Lower lobe of right lung (tissue), 2 donors: ENCODE measurements around the gene CUEDC1. TPM values are rescaled to one million over a fixed set of nuclear protein-coding genes. Genes with fewer than 3 reads are reported as not detected.

Experiments used
- ATAC-seq, 2 donors: fragments of 200-7000 bp; cut with Tn5 transposase; one replicate each; pipeline ENCODE4 v1.9.1; 2020 to 2022; ENCODE audit warnings: mild to moderate bottlenecking in 2 of 2, moderate library complexity in 2 of 2
- DNase-seq: peaks from one replicate; pipeline ENCODE4 v3.0.0-alpha.2; 2020
- H3K27ac ChIP-seq: fragments of 200-600 bp; one replicate; pipeline ENCODE4 v1.8.0; 2022
- H3K27me3 ChIP-seq: fragments of 200-600 bp; one replicate; pipeline ENCODE4 v1.8.0; 2022; ENCODE audit warnings: low read depth
- H3K36me3 ChIP-seq: fragments of 200-600 bp; one replicate; pipeline ENCODE4 v1.8.0; 2022; ENCODE audit warnings: mild to moderate bottlenecking
- H3K4me1 ChIP-seq: fragments of 200-600 bp; one replicate; pipeline ENCODE4 v1.8.0; 2022
- H3K4me3 ChIP-seq: fragments of 200-600 bp; one replicate; pipeline ENCODE4 v1.8.0; 2022; ENCODE audit warnings: mild to moderate bottlenecking
- H3K9me3 ChIP-seq: fragments of 200-600 bp; one replicate; pipeline ENCODE4 v1.8.0; 2022
- CTCF ChIP-seq: fragments of 200-600 bp; IDR thresholded peaks from one replicate; pipeline ENCODE4 v1.8.0; 2022; ENCODE audit warnings: antibody characterized with exemption, mild to moderate bottlenecking
- intact Hi-C: fragments of 100-400 bp; cut with DNase I; formaldehyde crosslinking; loops from one replicate; pipeline ENCODE4 v1.11.0; 2022
- total RNA-seq: library from RNA; stranded (reverse); fragmentation: NEBNext Ultra II Directional; extraction: Animal tissue kit (Norgen Biotek cat#: 25700); gene quantifications from one replicate; pipeline ENCODE4 v1.2.1, GENCODE V29; 2021
- donor health status: DM: no; HTN: yes; CAD: no; lungs with severe emphysema.

Gene CUEDC1
- total RNA-seq, 1 donor from 2014 or later: 42.8 TPM

GRCh38 chr17:57872536-57872935 is 82.7 kb downstream of the CUEDC1 start:
- peaks cover 59% of the 10 kb centered on the region for H3K36me3 ChIP-seq
- H3K4me3 ChIP-seq: no peak overlapping the region
- no peaks in the 10 kb centered on the region for H3K9me3 ChIP-seq
- DNase-seq (no peak), ATAC-seq (no peak)
- TF ChIP-seq CTCF: no peak
- intact Hi-C loops: no loop called here
- peaks cover 58% of the 10 kb centered on the region for H3K4me1 ChIP-seq
- H3K27ac ChIP-seq: no peak overlapping the region
- H3K27me3 ChIP-seq: no peaks in the 10 kb centered on the region

- ATAC-seq (no peak), DNase-seq (no peak)
- Histone ChIP-seq H3K4me3 (no peak overlapping the region), H3K36me3 (peaks cover 55% of the 10 kb centered on the region), H3K27ac (no peak overlapping the region), H3K27me3 (no peaks in the 10 kb centered on the region), H3K9me3 (no peaks in the 10 kb centered on the region), H3K4me1 (peaks cover 58% of the 10 kb centered on the region)
- TF ChIP-seq CTCF: no peak
- intact Hi-C loops: no loop called here
Observed at GRCh38 chr17:57871863-57872262, 83.3 kb downstream of the CUEDC1 start.

GRCh38 chr17:57871155-57871554 is 84.1 kb downstream of the CUEDC1 start:
- DNase-seq (no peak), ATAC-seq (no peak)
- H3K27ac ChIP-seq: no peak overlapping the region
- no peaks in the 10 kb centered on the region for H3K27me3 ChIP-seq
- H3K4me3 ChIP-seq: no peak overlapping the region
- no peaks in the 10 kb centered on the region for H3K9me3 ChIP-seq
- intact Hi-C loops: no loop called here
- no peak for TF ChIP-seq CTCF
- H3K4me1 ChIP-seq: peaks cover 52% of the 10 kb centered on the region
- H3K36me3 ChIP-seq: peaks cover 57% of the 10 kb centered on the region

GRCh38 chr17:57870283-57870635 is 85.0 kb downstream of the CUEDC1 start:
- no peaks in the 10 kb centered on the region for H3K9me3 ChIP-seq
- peaks cover 63% of the 10 kb centered on the region for H3K36me3 ChIP-seq
- no peak overlapping the region for H3K27ac ChIP-seq
- intact Hi-C loops: no loop called here
- DNase-seq (no peak), ATAC-seq (no peak)
- no peaks in the 10 kb centered on the region for H3K27me3 ChIP-seq
- TF ChIP-seq CTCF: no peak
- H3K4me1 ChIP-seq: peaks cover 43% of the 10 kb centered on the region
- H3K4me3 ChIP-seq: no peak overlapping the region

- intact Hi-C loops: no loop called here
- DNase-seq: no peak
- no peak for ATAC-seq
- Histone ChIP-seq H3K36me3 (peaks cover 64% of the 10 kb centered on the region), H3K27ac (no peak overlapping the region), H3K4me1 (peaks cover 38% of the 10 kb centered on the region), H3K9me3 (no peaks in the 10 kb centered on the region), H3K4me3 (no peak overlapping the region), H3K27me3 (no peaks in the 10 kb centered on the region)
- no peak for TF ChIP-seq CTCF
Observed at GRCh38 chr17:57869617-57870282, 85.5 kb downstream of the CUEDC1 start.
